ENCODE data around the gene RHO. TPM values are rescaled to one million over a fixed set of nuclear protein-coding genes. Genes with fewer than 3 reads are reported as not detected.

The RHO gene
- total RNA-seq, 1 experiment from 2014 or later, result not detected

GRCh38 chr3:129569856-129570255 lies 41.4 kb downstream of the RHO start:
- no peaks in the 10 kb centered on the region for H3K9me3 ChIP-seq (ENCODE audit: control insufficient read depth, low read depth, low read length)
- no peaks in the 10 kb centered on the region for H3K79me1 ChIP-seq (ENCODE audit: insufficient read depth, low read depth, low read length, poor library complexity, severe bottlenecking)
- WGBS (ENCODE audit: extremely low coverage, insufficient read length, low lambda C conversion rate), result no CpG with 5 or more reads among the region's 7 CpGs
- H4K20me1 ChIP-seq (ENCODE audit: control insufficient read depth, insufficient read depth, insufficient read length), result no peaks in the 10 kb centered on the region
- H3K4me2 ChIP-seq (ENCODE audit: insufficient read depth, insufficient read length, low read length), result no peak overlapping the region
- H3T11ph ChIP-seq (ENCODE audit: low read length), result no peak overlapping the region
- no peak for DNase-seq
- no peak overlapping the region for H3K18ac ChIP-seq (ENCODE audit: insufficient read length, low read depth, low read length)
- H3K27me3 ChIP-seq (ENCODE audit: insufficient read depth, low read length), result no peaks in the 10 kb centered on the region
- no peak overlapping the region for H3K27ac ChIP-seq (ENCODE audit: insufficient read length, low read depth, low read length)
- peaks cover 0 to 4% (median 2%) of the 10 kb centered on the region in 3 experiments; a peak in 2 of 7 replicates for H3K36me3 Mint-ChIP-seq (ENCODE audit: insufficient read depth in 1 of 3, low read depth in 3 of 3)
- H3K9ac ChIP-seq (ENCODE audit: extremely low read depth, insufficient read length, low read length), result no peak overlapping the region
- no peak overlapping the region for H2BK12ac ChIP-seq (ENCODE audit: insufficient read length, low read depth, low read length)
- H3K23ac ChIP-seq (ENCODE audit: insufficient read length, low read depth, low read length), result no peak overlapping the region
- no peak overlapping the region for H4K8ac ChIP-seq (replicated peaks; ENCODE audit: insufficient read length, low read depth, low read length)
- H3K9me3 Mint-ChIP-seq, result no peaks in the 10 kb centered on the region
- H3K4me1 Mint-ChIP-seq, result peaks cover 7 to 10% of the 10 kb centered on the region in 2 experiments
- H4K5ac ChIP-seq (ENCODE audit: insufficient read length, low read depth, low read length), result no peak overlapping the region
- H2AK5ac ChIP-seq (ENCODE audit: insufficient read length, low read length), result no peak overlapping the region
- H3K56ac ChIP-seq (ENCODE audit: insufficient read length, low read depth, low read length), result no peak overlapping the region
- H2BK15ac ChIP-seq (ENCODE audit: low read depth, low read length), result no peak overlapping the region
- peak overlapping the region in 1 of 3 experiments; percentile 40; a peak in 2 of 7 replicates for H3K27ac Mint-ChIP-seq
- H3K23me2 ChIP-seq (ENCODE audit: insufficient read length, low read depth, low read length, poor library complexity, severe bottlenecking), result no peaks in the 10 kb centered on the region
- no peak overlapping the region for H2BK20ac ChIP-seq (ENCODE audit: low read depth, low read length, poor library complexity, severe bottlenecking)
- no peaks in the 10 kb centered on the region for H3K79me2 ChIP-seq (ENCODE audit: insufficient read depth, low read length)
- H3K27me3 Mint-ChIP-seq (ENCODE audit: low read depth), result no peaks in the 10 kb centered on the region
- H2AFZ ChIP-seq (ENCODE audit: low read length), result no peak overlapping the region
- no peak overlapping the region for H4K91ac ChIP-seq (ENCODE audit: insufficient read length, low read depth, low read length)
- no peak overlapping the region for H3K4me3 Mint-ChIP-seq
- no peaks in the 10 kb centered on the region for H3K4me1 ChIP-seq (ENCODE audit: insufficient read depth, low read length)
- TF ChIP-seq CTCF (conservative IDR thresholded peaks at IDR 0.05), result no peak
- H2BK5ac ChIP-seq (ENCODE audit: insufficient read length, low read length), result no peak overlapping the region
- H2BK120ac ChIP-seq (ENCODE audit: low read depth, low read length, poor library complexity, severe bottlenecking), result no peak overlapping the region
- H3K4ac ChIP-seq (ENCODE audit: low read depth, low read length), result no peak overlapping the region
- H3K14ac ChIP-seq (ENCODE audit: insufficient read depth, low read length), result no peak overlapping the region
